Mesodermal cell (in vitro differentiated cells): ENCODE data around the gene SPATA17.

ENCODE experiments used
- H3K27ac ChIP-seq: 2 replicates; pipeline ENCODE4 v1.7.0; 2013; ENCODE audit warnings: mild to moderate bottlenecking, low read depth, low read length, moderate library complexity; ENCODE audit not compliant: severe bottlenecking
- H3K36me3 ChIP-seq: 2 replicates; pipeline ENCODE4 v1.7.1; 2013; ENCODE audit warnings: mild to moderate bottlenecking, low read length, moderate library complexity; ENCODE audit not compliant: control insufficient read depth, insufficient read depth
- H3K4me1 ChIP-seq: one replicate; pipeline ENCODE4 v1.7.1; 2013; ENCODE audit warnings: mild to moderate bottlenecking, low read length; ENCODE audit not compliant: insufficient read depth, control insufficient read depth, poor library complexity, severe bottlenecking
- H3K4me3 ChIP-seq: 2 replicates; pipeline ENCODE4 v1.7.0; 2013; ENCODE audit warnings: low read length, control low read depth, mild to moderate bottlenecking; ENCODE audit not compliant: insufficient read depth, poor library complexity, severe bottlenecking; ENCODE audit errors: extremely low read depth
- H3K9me3 ChIP-seq: 2 replicates; pipeline ENCODE4 v1.7.1; 2013; ENCODE audit warnings: mild to moderate bottlenecking, low read length, moderate library complexity; ENCODE audit not compliant: control insufficient read depth
- WGBS, 2 experiments: methylation state at CpG; one replicate each; pipeline ENCODE4 v1.1.5; 2013; ENCODE audit warnings: missing lambda C conversion rate in 2 of 2; ENCODE audit not compliant: insufficient coverage in 2 of 2; 5-methylcytosine and 5-hydroxymethylcytosine counted together

SPATA17 gene

GRCh38 chr1:217747156-217747769, 116.1 kb downstream of the SPATA17 start:
- no CpG with 5 or more reads among the region's 2 CpGs for WGBS, 2 experiments
- Histone ChIP-seq H3K4me3 (no peak overlapping the region), H3K9me3 (no peaks in the 10 kb centered on the region), H3K4me1 (no peaks in the 10 kb centered on the region), H3K27ac (no peak overlapping the region), H3K36me3 (no peaks in the 10 kb centered on the region)

GRCh38 chr1:217769768-217770167, 138.6 kb downstream of the SPATA17 start:
- Histone ChIP-seq H3K4me3 (no peak overlapping the region), H3K36me3 (no peaks in the 10 kb centered on the region), H3K27ac (no peak overlapping the region), H3K9me3 (no peaks in the 10 kb centered on the region), H3K4me1 (no peaks in the 10 kb centered on the region)

DNA sequence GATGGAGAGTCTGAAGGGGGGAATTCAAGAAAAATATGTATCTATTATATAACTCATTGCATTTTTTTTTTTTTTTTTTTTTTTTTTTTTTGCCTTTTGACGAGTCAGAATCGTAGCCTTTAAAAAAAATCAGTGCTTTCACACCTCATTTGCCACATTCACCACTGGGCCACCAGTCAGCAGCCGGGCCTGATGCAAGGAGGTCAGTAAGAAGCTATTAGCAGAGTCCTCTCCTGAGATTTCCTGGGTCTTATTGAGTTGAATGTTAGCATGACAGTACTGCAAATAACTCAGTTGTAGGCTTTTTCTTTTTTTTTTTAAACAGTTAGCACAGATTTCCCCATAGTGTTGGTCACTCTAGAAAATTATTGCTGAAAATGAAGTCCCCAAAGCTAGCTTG, 139.8 kb downstream of the SPATA17 start:
- no peak overlapping the region for H3K27ac ChIP-seq
- no CpG with 5 or more reads among the region's 3 CpGs for WGBS, 2 experiments
- no peaks in the 10 kb centered on the region for H3K36me3 ChIP-seq
- H3K9me3 ChIP-seq = no peaks in the 10 kb centered on the region
- no peak overlapping the region for H3K4me3 ChIP-seq
- no peaks in the 10 kb centered on the region for H3K4me1 ChIP-seq

DNA sequence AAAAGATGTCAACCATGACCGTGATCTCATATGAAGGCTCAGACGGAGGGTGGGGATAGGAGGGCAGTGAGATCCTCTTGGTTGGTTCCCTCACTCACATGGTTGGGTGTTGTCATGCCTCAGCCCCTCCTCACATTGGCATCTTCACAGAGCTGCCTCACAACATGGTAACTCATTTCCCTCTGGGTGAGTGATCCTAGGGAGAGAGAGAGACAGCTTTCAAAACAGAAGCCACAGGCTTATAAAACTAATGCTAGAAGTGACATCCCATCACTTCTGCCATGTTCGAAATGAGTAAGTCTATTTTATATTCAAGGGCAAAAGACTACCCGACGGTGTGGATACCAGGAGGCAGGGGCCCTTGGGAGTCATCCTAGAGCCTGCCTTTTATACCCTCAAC, 145.5 kb downstream of the SPATA17 start:
- Histone ChIP-seq H3K27ac (no peak overlapping the region), H3K36me3 (no peaks in the 10 kb centered on the region), H3K9me3 (no peaks in the 10 kb centered on the region), H3K4me3 (no peak overlapping the region), H3K4me1 (no peaks in the 10 kb centered on the region)
- 89 to 100% methylated on average over 1 to 3 of the region's 5 CpGs for WGBS, 2 experiments

GRCh38 chr1:217781056-217781455, 149.9 kb downstream of the SPATA17 start:
- Histone ChIP-seq H3K9me3 (no peaks in the 10 kb centered on the region), H3K36me3 (no peaks in the 10 kb centered on the region), H3K4me1 (no peaks in the 10 kb centered on the region), H3K27ac (no peak overlapping the region), H3K4me3 (no peak overlapping the region)
- WGBS, 2 experiments = no CpG with 5 or more reads among the region's 4 CpGs

GRCh38 chr1:217791091-217791490, 159.9 kb downstream of the SPATA17 start:
- no peaks in the 10 kb centered on the region for H3K36me3 ChIP-seq
- 88 to 100% methylated on average over 1 of the region's 2 CpGs for WGBS, 2 experiments
- H3K27ac ChIP-seq = no peak overlapping the region
- H3K9me3 ChIP-seq = no peaks in the 10 kb centered on the region
- H3K4me3 ChIP-seq = no peak overlapping the region
- H3K4me1 ChIP-seq = no peaks in the 10 kb centered on the region

DNA sequence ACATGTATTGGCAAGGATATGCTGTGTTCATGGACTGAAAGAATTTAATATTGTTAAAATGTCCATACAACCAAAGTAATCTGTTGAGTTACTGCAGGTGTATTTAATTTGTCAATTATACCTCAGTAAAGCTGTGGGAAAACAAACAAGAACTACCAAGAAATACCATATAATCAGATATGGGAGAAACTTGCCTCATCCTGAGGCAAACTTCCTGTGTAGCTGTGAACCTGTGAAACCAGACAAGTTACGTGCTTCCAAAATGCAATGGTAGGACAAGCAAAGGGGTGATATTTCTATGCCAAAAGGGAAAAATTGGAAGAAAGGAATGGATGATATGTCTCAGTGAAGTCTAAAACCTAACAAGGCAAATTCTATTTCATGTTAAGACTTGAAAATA, 174.6 kb downstream of the SPATA17 start:
- Histone ChIP-seq H3K9me3 (no peaks in the 10 kb centered on the region), H3K4me3 (no peak overlapping the region), H3K27ac (no peak overlapping the region), H3K36me3 (no peaks in the 10 kb centered on the region), H3K4me1 (no peaks in the 10 kb centered on the region)
- 83% methylated on average over 1 of the region's 1 CpG; no CpG with 5 or more reads in 1 of the 2 experiments for WGBS, 2 experiments

GRCh38 chr1:217812175-217812574, 181.0 kb downstream of the SPATA17 start:
- no peaks in the 10 kb centered on the region for H3K36me3 ChIP-seq
- WGBS, 2 experiments = no CpG with 5 or more reads among the region's 2 CpGs
- H3K27ac ChIP-seq = no peak overlapping the region
- H3K9me3 ChIP-seq = no peaks in the 10 kb centered on the region
- H3K4me1 ChIP-seq = no peaks in the 10 kb centered on the region
- H3K4me3 ChIP-seq = no peak overlapping the region

- WGBS, 2 experiments = 71 to 93% methylated on average over 2 to 4 of the region's 5 CpGs
- no peak overlapping the region for H3K4me3 ChIP-seq
- H3K4me1 ChIP-seq = no peaks in the 10 kb centered on the region
- H3K36me3 ChIP-seq = no peaks in the 10 kb centered on the region
- H3K27ac ChIP-seq = no peak overlapping the region
- no peaks in the 10 kb centered on the region for H3K9me3 ChIP-seq
Measured at GRCh38 chr1:217813031-217813430, 181.9 kb downstream of the SPATA17 start.

GRCh38 chr1:217837691-217838090, 206.5 kb downstream of the SPATA17 start:
- Histone ChIP-seq H3K4me3 (no peak overlapping the region), H3K27ac (no peak overlapping the region), H3K9me3 (no peaks in the 10 kb centered on the region), H3K4me1 (no peaks in the 10 kb centered on the region), H3K36me3 (no peaks in the 10 kb centered on the region)
- WGBS, 2 experiments = 83% methylated on average over 1 of the region's 2 CpGs; no CpG with 5 or more reads in 1 of the 2 experiments

DNA sequence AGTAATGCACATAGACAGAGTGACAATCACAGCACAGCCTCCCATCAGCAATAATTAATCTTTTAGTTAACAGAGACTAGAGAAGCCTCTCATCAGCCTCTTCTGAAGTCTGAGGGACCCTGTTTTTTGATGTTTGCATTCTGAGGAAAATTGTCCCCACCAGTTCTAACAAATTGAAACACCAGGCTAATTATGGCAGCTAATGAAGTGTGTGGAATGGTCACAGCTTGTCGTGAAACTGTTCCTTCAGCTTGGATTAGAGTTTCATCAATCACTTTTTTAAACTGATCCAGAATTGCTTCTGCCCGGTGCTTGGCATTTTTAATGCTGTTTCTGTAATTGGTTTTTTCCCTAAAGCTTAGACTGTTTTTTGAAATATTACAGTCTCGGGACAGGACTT, 208.0 kb downstream of the SPATA17 start:
- Histone ChIP-seq H3K27ac (no peak overlapping the region), H3K4me1 (no peaks in the 10 kb centered on the region), H3K9me3 (no peaks in the 10 kb centered on the region), H3K4me3 (no peak overlapping the region), H3K36me3 (no peaks in the 10 kb centered on the region)
- WGBS, 2 experiments = 80% methylated on average over 1 of the region's 3 CpGs; no CpG with 5 or more reads in 1 of the 2 experiments
